ENCODE data around the gene TFAP2E. TPM values are rescaled to one million over a fixed set of nuclear protein-coding genes. Genes with fewer than 3 reads are reported as not detected.

Gene TFAP2E
- total RNA-seq, 1 donor from 2014 or later = not detected

GRCh38 chr1:35644204-35644603, 71.1 kb downstream of the TFAP2E start:
- no peak for DNase-seq (ENCODE audit: low spot score)

Other genes starting within 250 kb of the TFAP2E start
- gene KIAA0319L, start 15.9 kb upstream of the TFAP2E start, total RNA-seq (ENCODE audit: insufficient read depth, low replicate concordance) = 76.1 TPM
- gene NCDN, start 15.5 kb upstream of the TFAP2E start, total RNA-seq (ENCODE audit: insufficient read depth, low replicate concordance) = 16.4 TPM
- gene PSMB2, start 68.2 kb downstream of the TFAP2E start, total RNA-seq (ENCODE audit: insufficient read depth, low replicate concordance) = 14.4 TPM
- gene C1orf216, start 145.6 kb downstream of the TFAP2E start, total RNA-seq (ENCODE audit: insufficient read depth, low replicate concordance) = 13.5 TPM
- gene CLSPN, start 196.7 kb downstream of the TFAP2E start, total RNA-seq (ENCODE audit: insufficient read depth, low replicate concordance) = 1.9 TPM
- gene AGO4, start 234.7 kb downstream of the TFAP2E start, total RNA-seq (ENCODE audit: insufficient read depth, low replicate concordance) = 25.3 TPM

Data from umbilical cord (tissue), 2 donors.